Gastrocnemius medialis (tissue), 4 donors: Measurements from ENCODE around the gene ITGA5. TPM values are rescaled to one million over a fixed set of nuclear protein-coding genes. Genes with fewer than 3 reads are reported as not detected.
"Not testable (repeated sequence)": the region's sequence is repeated elsewhere in the genome, so short reads cannot be mapped to it uniquely, and the experiment has no call there.

Source experiments
- ATAC-seq, 2 donors: fragments of 150-250 bp; one replicate each; pipeline ENCODE4 v1.9.1; 2016
- DNase-seq, 2 donors: peaks; one replicate each; pipeline ENCODE4 v3.0.0-alpha.2; 2019
- H3K27ac ChIP-seq, 4 donors: fragments of 200-600 bp; sonication (generic); 1 replicate in 1 of 4; 2 replicates in 3 of 4; pipeline ENCODE4 v1.5.1; 2016 to 2018; ENCODE audit warnings: mild to moderate bottlenecking in 2 of 4, moderate library complexity in 1 of 4
- H3K27me3 ChIP-seq, 3 donors: fragments of 200-600 bp; sonication (generic) in 2 of 3; 1 replicate in 1 of 3; 2 replicates in 2 of 3; pipeline versions ENCODE4 v1.5.1 to v1.6.0; 2016 to 2019; ENCODE audit warnings: mild to moderate bottlenecking in 1 of 3, moderate library complexity in 1 of 3
- H3K36me3 ChIP-seq, 2 donors: fragments of 200-600 bp; sonication (generic) in 1 of 2; one replicate each; pipeline ENCODE4 v1.5.1; 2017 to 2018
- H3K4me1 ChIP-seq, 2 donors: fragments of 200-600 bp; sonication (generic) in 1 of 2; one replicate each; pipeline ENCODE4 v1.5.1; 2016 to 2017; ENCODE audit warnings: mild to moderate bottlenecking in 2 of 2
- H3K4me3 ChIP-seq, 4 donors: fragments of 200-600 bp; sonication (generic) in 3 of 4; 1 replicate in 1 of 4; 2 replicates in 3 of 4; pipeline ENCODE4 v1.5.1; 2016 to 2019; ENCODE audit warnings: mild to moderate bottlenecking in 2 of 4
- H3K9me3 ChIP-seq, 3 donors: fragments of 200-600 bp; sonication (generic) in 2 of 3; 1 replicate in 1 of 3; 2 replicates in 2 of 3; pipeline ENCODE4 v1.5.1; 2016 to 2019
- CTCF ChIP-seq, 5 experiments: fragments of 450-650 bp in 3 of 5; fragments of 200-600 bp in 2 of 5; sonication (generic) in 2 of 5; IDR thresholded peaks in 4 of 5; conservative IDR thresholded peaks in 1 of 5; 1 replicate in 4 of 5; 2 replicates in 1 of 5; pipeline ENCODE4 v1.5.1; 2016 to 2019; ENCODE audit warnings: antibody characterized with exemption in 5 of 5, mild to moderate bottlenecking in 3 of 5, moderate library complexity in 3 of 5
- POLR2A ChIP-seq, 2 donors: fragments of 450-650 bp; IDR thresholded peaks; one replicate each; pipeline ENCODE4 v1.6.1; 2017; ENCODE audit warnings: antibody characterized with exemption in 2 of 2, mild to moderate bottlenecking in 2 of 2, moderate library complexity in 2 of 2
- in situ Hi-C, 4 donors: fragments of 200-750 bp; cut with MboI; loops; one replicate each; pipeline versions ENCODE4 v1.15.0 to v1.8.0; 2017; ENCODE audit warnings: low sequenced_read_pairs in 4 of 4
- intact Hi-C: fragments of 100-400 bp; cut with DNase I; formaldehyde crosslinking; loops from one replicate; pipeline ENCODE4 v1.15.1; 2023; ENCODE audit warnings: low total_unique reads
- total RNA-seq, 4 donors: library from RNA; depleted of rRNA; stranded (reverse); fragments of >200 nt; gene quantifications; one replicate each; pipeline versions ENCODE4 v1.1.0 to v1.2.3, GENCODE V29; 2016

The ITGA5 gene
- total RNA-seq, 4 donors from 2014 or later, result 26.5 to 34.1 (median 30.9) TPM

GRCh38 chr12:54356228-54356627, 62.8 kb downstream of the ITGA5 start:
- TF ChIP-seq CTCF (IDR thresholded peaks at IDR 0.05 in 4 of 5, conservative IDR thresholded peaks at IDR 0.05 in 1 of 5), result no peak
- TF ChIP-seq POLR2A (IDR thresholded peaks at IDR 0.05), result no peak
- no peak for ATAC-seq
- intact Hi-C loops (loop anchor here (10.0 kb wide), 1 partner anchor 1369 kb away; the partner anchor contains the start of genes CD63 and RDH5), in situ Hi-C loops (loop anchor here (25.0 kb wide), 2 partner anchors 344 to 369 kb away; partner anchors contain the start of genes HOXC10 (in 2 of the 4), HOXC8 (in 2 of the 4) and HOXC9 (in 2 of the 4))
- Histone ChIP-seq H3K9me3 (no peaks in the 10 kb centered on the region), H3K4me1 (peaks cover 33 to 40% of the 10 kb centered on the region in 2 donors), H3K27ac (no peak overlapping the region), H3K36me3 (no peaks in the 10 kb centered on the region), H3K4me3 (no peak overlapping the region), H3K27me3 (no peaks in the 10 kb centered on the region)
- no peak for DNase-seq

- no peak overlapping the region for H3K27ac ChIP-seq
- DNase-seq (no peak), ATAC-seq (no peak)
- H3K4me3 ChIP-seq, result no peak overlapping the region
- in situ Hi-C loops, result loop anchor here (25.0 kb wide), 2 partner anchors 343 to 368 kb away; partner anchors contain the start of genes HOXC10 (in 2 of the 4), HOXC8 (in 2 of the 4) and HOXC9 (in 2 of the 4)
- H3K36me3 ChIP-seq, result peaks cover 0 to 10% of the 10 kb centered on the region in 2 donors
- no peaks in the 10 kb centered on the region for H3K27me3 ChIP-seq
- TF ChIP-seq POLR2A (IDR thresholded peaks at IDR 0.05) (no peak), CTCF (IDR thresholded peaks at IDR 0.05 in 4 of 5, conservative IDR thresholded peaks at IDR 0.05 in 1 of 5) (no peak)
- no peaks in the 10 kb centered on the region for H3K9me3 ChIP-seq
- peaks cover 33 to 40% of the 10 kb centered on the region in 2 donors for H3K4me1 ChIP-seq
- intact Hi-C loops, result loop anchor here (10.0 kb wide), 1 partner anchor 1370 kb away; the partner anchor contains the start of genes CD63 and RDH5
These were observed 63.8 kb downstream of the ITGA5 start for GRCh38 chr12:54355104-54355815.

- intact Hi-C loops (loop anchor here (10.0 kb wide), 1 partner anchor 1371 kb away; the partner anchor contains the start of genes CD63 and RDH5), in situ Hi-C loops (loop anchor here (25.0 kb wide), 2 partner anchors 342 to 367 kb away; partner anchors contain the start of genes HOXC10 (in 2 of the 4), HOXC8 (in 2 of the 4) and HOXC9 (in 2 of the 4))
- not testable (repeated sequence) for DNase-seq, H3K9me3 ChIP-seq, H3K27me3 ChIP-seq, H3K4me3 ChIP-seq, ATAC-seq, H3K27ac ChIP-seq
- peaks cover 0 to 19% of the 10 kb centered on the region in 2 donors for H3K36me3 ChIP-seq
- H3K4me1 ChIP-seq, result peaks cover 26 to 31% of the 10 kb centered on the region in 2 donors
These were observed 64.8 kb downstream of the ITGA5 start for GRCh38 chr12:54354271-54354670.

DNA sequence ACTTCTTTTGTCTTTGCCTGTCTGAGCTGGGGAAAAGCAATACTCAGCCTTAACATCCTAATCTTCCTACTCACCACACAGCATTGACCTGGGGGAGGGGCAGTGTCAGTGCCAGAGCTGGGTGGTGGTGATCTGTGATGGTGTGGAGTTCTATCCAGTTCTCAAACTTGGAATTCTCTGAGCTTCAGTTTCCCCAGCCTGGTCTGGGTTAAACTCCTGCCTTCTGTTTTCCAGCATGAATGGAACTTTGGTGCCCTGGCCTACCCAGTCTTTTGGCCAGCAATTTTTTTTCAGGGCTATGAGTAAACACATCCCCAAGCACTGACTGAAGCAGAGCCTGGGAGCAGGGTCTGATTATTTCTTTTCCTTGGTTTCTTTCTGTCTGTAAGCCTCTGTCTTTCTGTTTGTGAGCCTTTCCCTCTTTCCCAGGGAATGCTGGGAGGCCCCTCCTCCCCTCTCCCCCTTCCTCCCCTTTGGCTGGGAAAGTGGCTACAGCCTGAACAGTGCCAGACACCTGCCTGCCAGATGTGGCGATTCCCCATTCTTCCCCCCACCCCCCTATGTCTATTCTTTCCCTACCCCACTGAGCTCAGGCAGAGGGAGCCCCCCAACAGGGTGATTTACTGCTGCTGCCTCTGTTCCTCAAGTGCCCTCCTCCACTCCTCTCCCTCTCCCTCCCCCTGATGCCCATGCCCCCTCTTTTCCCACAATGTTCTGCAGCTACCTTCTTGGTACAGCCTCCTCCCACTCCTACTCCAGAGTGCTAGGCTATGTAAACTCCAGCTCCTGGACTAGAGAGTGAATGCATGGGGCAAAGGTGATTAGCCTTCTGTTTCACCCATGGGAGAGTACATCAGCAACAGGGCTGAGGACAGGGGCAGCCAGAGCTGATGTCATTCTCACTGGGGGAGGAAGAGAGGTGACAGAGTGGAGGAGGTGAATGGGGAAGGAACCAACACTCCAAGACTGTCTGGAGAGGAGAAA, 65.9 kb downstream of the ITGA5 start:
- Histone ChIP-seq H3K4me3 (no peak overlapping the region), H3K27ac (peak overlapping the region in 3 of 4 donors; percentile 17 to 47 (median 31)), H3K9me3 (no peaks in the 10 kb centered on the region), H3K27me3 (no peaks in the 10 kb centered on the region), H3K36me3 (peaks cover 0 to 30% of the 10 kb centered on the region in 2 donors), H3K4me1 (peaks cover 21 to 26% of the 10 kb centered on the region in 2 donors)
- TF ChIP-seq CTCF (IDR thresholded peaks at IDR 0.05 in 4 of 5, conservative IDR thresholded peaks at IDR 0.05 in 1 of 5), result no peak
- no peak for TF ChIP-seq POLR2A (IDR thresholded peaks at IDR 0.05)
- in situ Hi-C loops, result loop anchor here (25.0 kb wide), 2 partner anchors 341 to 366 kb away; partner anchors contain the start of genes HOXC10 (in 2 of the 4), HOXC8 (in 2 of the 4) and HOXC9 (in 2 of the 4)
- ATAC-seq (peak in 1 of 2 donors; percentile 39), DNase-seq (no peak)
- intact Hi-C loops, result loop anchor here (10.0 kb wide), 1 partner anchor 1372 kb away; the partner anchor contains the start of genes CD63 and RDH5
